Embryonic facial prominence (tissue), 1 donor: Measurements from ENCODE around the gene TLCD3B.
"Not testable (repeated sequence)": the region's sequence is repeated elsewhere in the genome, so short reads cannot be mapped to it uniquely, and the experiment has no call there.

Source experiments
- DNase-seq: peaks from one replicate; pipeline ENCODE4 v3.0.0-alpha.2; 2016; ENCODE audit errors: extremely low spot score

Gene TLCD3B

GRCh38 chr16:30060836-30061554 lies 29.9 kb upstream of the TLCD3B start:
- no peak for DNase-seq

DNA sequence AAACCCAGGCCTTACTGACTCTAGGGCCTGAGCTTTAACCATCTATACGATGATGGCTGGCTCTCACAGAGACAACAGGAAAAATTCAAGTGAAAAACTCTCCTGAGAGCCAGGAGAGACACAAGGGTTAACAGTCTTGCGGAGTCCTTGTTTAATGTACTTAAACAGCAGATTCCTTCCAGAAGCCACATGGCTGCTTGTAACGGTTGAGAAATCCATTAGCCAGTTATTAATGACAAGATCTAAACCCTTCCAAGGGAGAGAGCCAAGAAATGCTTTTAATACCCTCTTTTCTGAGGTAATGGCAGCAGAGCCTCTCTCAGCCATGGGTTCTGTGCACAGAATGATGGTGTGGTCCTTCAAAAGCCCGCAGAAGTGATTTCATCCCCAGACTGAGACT lies 29.3 kb upstream of the TLCD3B start:
- no peak for DNase-seq

DNA sequence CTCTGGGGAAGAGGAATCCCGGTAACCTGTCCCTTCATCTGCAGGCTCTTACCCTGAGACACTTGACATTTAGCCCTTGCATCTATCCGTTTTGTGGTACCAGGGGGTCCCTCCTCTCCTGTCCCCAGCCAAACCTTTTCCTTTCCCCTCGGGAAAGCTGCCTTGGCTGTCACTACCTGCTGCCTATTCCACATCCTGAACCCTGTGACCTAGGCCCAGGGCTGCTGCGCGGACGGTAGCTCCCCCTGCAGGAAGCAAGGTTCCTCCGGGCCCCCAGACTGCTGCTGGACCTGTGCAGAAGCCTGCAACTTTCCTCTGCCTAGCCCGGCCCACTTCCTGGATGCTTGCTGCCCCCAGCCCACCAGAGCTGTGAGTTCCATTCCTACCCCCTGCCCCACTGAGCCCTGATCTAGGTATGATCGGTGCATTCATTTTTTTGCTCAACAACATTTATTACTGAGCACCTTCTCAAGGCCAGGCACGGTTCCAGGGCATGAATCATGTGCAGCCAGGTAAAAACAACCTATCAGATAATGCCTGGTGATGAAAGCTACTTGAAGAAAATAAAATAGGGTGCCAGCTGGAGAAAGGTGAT lies 24.0 kb upstream of the TLCD3B start:
- DNase-seq = no peak

DNA sequence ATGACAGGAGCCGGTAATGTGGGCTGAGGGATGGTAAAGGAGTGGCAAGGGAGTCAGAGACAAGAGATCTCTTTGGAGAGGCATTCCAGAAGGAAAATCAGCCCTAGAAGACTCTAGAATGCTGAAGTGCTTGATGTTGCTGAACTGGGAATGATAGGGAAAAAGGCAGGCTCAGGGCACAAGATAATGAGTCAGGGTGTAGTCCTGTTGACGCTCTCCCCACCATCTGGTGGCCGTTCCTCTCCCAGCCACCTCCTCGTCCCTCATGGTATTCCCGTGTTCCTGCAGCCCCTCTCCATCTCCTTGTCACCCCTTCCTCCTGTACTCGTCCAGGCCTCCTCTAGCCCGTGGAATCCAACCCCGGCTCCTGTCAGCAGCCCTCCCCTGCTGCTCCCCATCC lies 23.4 kb upstream of the TLCD3B start:
- DNase-seq = no peak

DNA sequence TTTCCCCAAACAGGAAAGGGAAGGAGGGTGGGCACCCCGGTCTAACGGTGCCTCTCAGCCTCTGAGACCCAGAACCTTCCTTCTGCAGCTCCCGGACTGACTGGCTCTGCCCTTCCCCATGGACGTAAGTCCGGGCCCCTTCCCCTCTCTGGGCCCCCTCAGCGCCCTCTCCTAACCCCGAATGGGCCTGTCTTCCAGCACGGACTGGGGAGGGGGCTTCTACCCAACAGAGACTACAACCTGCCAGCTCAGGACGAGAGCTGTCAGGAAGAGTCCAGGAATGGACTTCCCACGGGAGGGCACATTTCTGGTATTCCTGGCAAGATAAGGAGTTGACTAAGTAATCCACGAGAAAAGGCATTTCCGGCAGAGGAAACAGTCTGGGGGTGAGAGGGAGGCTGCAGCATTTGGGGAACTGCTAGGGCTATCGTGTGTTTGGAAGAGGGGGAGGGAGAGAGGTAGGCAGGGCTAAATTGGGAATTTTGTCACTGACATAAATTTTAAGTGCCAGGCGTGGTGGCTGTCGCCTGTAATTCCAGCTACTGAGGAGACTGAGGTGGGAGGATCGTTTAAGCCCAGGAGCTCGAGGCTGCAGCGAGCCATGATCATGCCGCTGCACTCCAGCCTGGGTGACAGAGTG lies 22.4 kb upstream of the TLCD3B start:
- no peak for DNase-seq

GRCh38 chr16:30052671-30053372 lies 21.8 kb upstream of the TLCD3B start:
- peak; percentile 80 for DNase-seq

- no peak for DNase-seq
Observed at GRCh38 chr16:30051518-30051917, 20.4 kb upstream of the TLCD3B start.

GRCh38 chr16:30049871-30050270 lies 18.8 kb upstream of the TLCD3B start:
- DNase-seq = no peak

GRCh38 chr16:30046588-30046987 lies 15.5 kb upstream of the TLCD3B start:
- DNase-seq = no peak

DNA sequence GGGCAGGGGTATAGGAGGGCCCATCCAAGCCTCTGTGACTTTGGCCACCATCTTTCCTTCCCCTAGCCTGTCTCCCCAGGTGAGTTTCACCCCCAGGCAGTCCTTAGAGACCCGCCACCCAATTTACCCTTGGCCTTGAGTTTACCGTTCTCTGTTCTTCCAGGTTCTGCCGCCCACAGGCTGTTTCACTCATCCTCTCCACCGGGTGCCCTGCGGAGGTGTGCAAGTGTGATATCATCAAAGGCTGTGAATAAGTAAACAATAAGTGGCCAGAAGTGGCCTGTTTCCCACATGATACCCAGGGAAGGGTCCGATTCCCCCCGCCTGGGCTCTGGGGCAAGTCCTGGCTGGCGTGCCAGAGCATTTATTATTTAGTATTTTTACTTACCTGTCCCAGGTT lies 15.1 kb upstream of the TLCD3B start:
- no peak for DNase-seq

- no peak for DNase-seq
Observed at GRCh38 chr16:30041841-30042240, 10.8 kb upstream of the TLCD3B start.

GRCh38 chr16:30040690-30041089 lies 9.6 kb upstream of the TLCD3B start:
- not testable (repeated sequence) for DNase-seq

DNA sequence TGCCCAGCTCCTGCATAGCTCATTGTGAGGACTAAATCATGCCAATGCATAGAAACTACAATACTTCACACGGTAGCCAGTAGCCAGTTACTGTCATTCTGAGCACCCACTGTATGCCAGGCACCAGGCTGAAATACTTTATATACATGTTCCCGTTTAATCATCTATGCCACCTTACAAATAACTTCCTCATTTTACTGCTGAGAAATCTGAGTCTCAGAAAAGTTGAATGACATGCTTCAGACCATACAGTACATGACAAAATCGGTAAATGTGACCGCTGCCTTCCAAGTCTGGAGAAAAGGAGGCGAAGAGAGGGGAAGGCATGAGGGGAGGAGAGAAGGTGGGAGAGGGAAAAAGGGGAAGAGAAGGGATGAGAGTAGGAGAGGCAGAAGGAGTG lies 9.2 kb upstream of the TLCD3B start:
- no peak for DNase-seq

DNA sequence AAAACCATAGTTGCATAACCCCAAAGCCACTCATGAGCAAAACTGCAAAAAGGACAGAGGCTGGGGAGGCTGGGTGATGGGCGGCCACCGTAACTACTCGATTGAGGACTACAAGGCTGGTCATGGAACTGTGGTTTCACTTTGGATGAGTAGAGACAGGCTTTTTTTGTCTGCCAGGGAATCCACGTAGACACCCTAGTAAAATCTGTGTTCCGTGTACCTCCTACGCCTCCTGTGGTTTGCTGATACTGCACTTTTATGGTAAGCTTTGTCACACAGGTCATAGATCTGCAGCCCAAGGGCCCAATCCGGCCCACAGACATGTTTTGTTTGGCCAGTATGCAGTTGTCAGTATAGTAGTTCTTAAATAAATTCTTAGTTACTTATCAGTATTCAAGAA lies 2.2 kb upstream of the TLCD3B start:
- DNase-seq = no peak

DNA sequence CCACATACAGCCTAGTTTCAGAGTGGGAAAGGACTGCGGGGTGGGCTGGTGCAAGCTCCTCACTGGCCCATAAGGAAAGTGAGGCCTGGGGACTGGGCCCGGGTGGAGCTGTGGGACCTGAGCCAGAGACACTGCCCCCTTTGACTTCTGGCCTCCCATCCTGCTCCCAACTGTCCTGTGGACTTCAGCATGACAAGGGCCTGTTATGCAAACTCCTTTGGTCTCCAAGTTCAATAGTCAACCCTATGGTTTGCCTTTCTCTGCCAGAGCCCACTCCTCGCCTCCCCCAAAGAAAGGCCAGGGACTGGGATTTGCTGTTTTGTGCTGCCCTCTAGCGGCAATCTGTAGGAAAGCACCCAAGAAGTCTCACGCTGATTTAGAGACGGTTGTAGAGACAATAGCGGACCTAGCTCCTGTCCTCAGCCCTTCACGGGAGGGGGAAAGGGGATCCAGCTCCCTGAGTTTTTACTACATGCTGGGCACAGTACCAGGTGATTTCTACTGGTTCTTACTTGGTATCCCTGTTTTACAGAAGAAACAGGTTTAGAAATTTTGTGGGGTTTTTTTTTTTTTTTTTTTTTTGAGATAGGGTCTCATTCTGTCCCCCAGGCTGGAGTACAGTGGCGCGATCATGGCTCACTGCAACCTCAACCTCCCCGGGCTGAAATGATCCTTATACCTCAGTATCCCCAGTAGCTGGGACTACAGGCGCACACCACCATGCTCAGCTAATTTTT lies 1.2 kb upstream of the TLCD3B start:
- DNase-seq = no peak

GRCh38 chr16:30031477-30031918 lies 427 bp upstream of the TLCD3B start:
- no peak for DNase-seq

GRCh38 chr16:30030011-30030685 lies 923 bp downstream of the TLCD3B start:
- no peak for DNase-seq

DNA sequence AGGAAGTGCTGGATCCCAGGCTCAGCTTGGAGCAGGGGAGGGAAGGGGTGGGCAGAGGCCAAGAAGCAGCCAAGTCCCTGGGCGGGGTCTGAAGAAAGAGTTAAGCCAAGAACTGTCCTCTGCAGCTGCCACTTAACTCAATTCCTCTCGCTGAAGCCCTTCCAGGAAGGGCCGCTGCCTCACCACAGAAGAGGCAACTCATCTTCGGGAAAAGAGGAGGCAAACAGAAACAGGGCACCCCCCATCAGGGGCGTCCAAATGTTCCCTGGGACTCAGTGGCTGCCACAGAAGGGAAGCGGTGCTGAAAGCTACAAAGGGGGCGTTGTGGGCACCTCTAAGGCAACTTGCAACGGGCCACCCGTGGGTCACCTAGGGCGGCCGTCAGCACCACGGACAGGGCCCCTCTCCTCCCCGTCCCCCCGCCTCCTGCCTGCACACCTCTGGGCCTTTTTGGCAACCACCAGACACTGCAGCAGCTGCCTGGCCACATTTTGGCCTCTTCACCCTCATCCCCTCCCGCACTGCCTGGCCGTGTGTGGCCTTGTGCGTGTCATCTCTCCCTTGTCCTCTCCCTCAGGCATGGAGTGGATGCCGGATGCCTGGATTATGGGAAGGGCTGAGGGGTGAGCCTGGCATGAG lies 2.5 kb downstream of the TLCD3B start:
- DNase-seq = no peak

- DNase-seq = no peak
Observed at GRCh38 chr16:30027588-30028437, 3.3 kb downstream of the TLCD3B start.

- no peak for DNase-seq
Observed at GRCh38 chr16:30026449-30026848, 4.6 kb downstream of the TLCD3B start.
